Effector memory CD4-positive, alpha-beta T cell (primary cell): ENCODE results near the gene HSD11B2.

Experiments
- DNase-seq, 3 donors: peaks; one replicate each; pipeline ENCODE4 v3.0.0-alpha.2; 2020
- H3K27ac ChIP-seq: 2 replicates; pipeline ENCODE4 v1.7.0; 2013; ENCODE audit warnings: mild to moderate bottlenecking, low read length, moderate library complexity; ENCODE audit not compliant: insufficient read depth, poor library complexity, severe bottlenecking
- H3K27me3 ChIP-seq: replicated peaks from 2 replicates; pipeline ENCODE4 v1.7.0; 2013; ENCODE audit warnings: mild to moderate bottlenecking, low read length; ENCODE audit not compliant: insufficient read depth, control insufficient read depth, poor library complexity, severe bottlenecking
- H3K36me3 ChIP-seq: 2 replicates; pipeline ENCODE4 v1.7.0; 2013; ENCODE audit warnings: mild to moderate bottlenecking, low read length, moderate library complexity; ENCODE audit not compliant: control insufficient read depth, insufficient read depth
- H3K4me1 ChIP-seq: 2 replicates; pipeline ENCODE4 v1.7.0; 2013; ENCODE audit warnings: low read length, mild to moderate bottlenecking; ENCODE audit not compliant: control insufficient read depth, insufficient read depth, poor library complexity, severe bottlenecking
- H3K4me3 ChIP-seq: 2 replicates; pipeline ENCODE4 v1.7.0; 2013; ENCODE audit warnings: low read length, low read depth, mild to moderate bottlenecking; ENCODE audit not compliant: insufficient read depth, poor library complexity, severe bottlenecking
- H3K9me3 ChIP-seq: 2 replicates; pipeline ENCODE4 v1.7.0; 2013; ENCODE audit warnings: mild to moderate bottlenecking, low read length, moderate library complexity; ENCODE audit not compliant: control insufficient read depth

Gene HSD11B2

DNA sequence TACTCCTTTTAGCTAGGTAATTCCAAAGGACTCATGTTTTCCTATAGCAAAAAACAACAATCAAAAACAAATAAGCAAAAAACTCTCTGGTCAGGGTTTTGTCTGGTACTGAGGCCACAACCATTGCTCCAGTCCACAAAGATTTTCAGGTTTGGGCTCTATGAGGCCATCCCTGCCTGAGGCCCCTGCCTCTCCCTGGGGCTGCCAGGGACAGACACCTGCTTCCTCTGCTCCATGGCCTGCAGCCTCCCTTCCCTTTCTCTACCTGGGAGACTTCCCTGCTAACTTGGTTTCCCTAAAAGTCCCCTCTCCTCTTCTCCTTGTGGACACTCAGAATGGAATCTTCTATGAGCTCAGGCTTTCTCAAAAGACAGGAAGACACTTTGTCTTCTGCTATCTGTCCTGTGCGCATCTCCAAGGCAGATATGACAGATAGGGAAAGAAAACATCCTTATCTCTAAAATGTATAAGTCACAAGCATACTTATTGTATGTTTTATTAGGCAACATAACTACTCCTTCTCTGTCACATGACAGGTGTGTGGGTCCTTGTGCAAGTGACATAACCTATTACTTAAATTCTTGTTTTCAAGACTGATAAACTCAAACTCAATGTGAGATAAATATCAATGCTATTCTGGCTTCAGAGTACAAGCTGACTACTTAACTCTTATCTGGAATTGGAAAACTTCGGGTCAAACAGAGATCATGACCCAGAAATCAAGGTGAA lies 13.4 kb upstream of the HSD11B2 start:
- peaks cover 6% of the 10 kb centered on the region for H3K4me1 ChIP-seq
- no peak overlapping the region for H3K27ac ChIP-seq
- H3K36me3 ChIP-seq: no peaks in the 10 kb centered on the region
- DNase-seq: no peak
- H3K9me3 ChIP-seq: no peaks in the 10 kb centered on the region
- H3K27me3 ChIP-seq: peaks cover 17% of the 10 kb centered on the region
- no peak overlapping the region for H3K4me3 ChIP-seq

GRCh38 chr16:67419502-67419901 lies 11.4 kb upstream of the HSD11B2 start:
- Histone ChIP-seq H3K36me3 (no peaks in the 10 kb centered on the region), H3K4me3 (no peak overlapping the region), H3K27me3 (peaks cover 21% of the 10 kb centered on the region), H3K27ac (no peak overlapping the region), H3K9me3 (no peaks in the 10 kb centered on the region), H3K4me1 (peaks cover 6% of the 10 kb centered on the region)
- DNase-seq: no peak

GRCh38 chr16:67419931-67420330 lies 11.0 kb upstream of the HSD11B2 start:
- DNase-seq: no peak
- no peaks in the 10 kb centered on the region for H3K36me3 ChIP-seq
- H3K4me1 ChIP-seq: peaks cover 6% of the 10 kb centered on the region
- H3K27ac ChIP-seq: no peak overlapping the region
- no peaks in the 10 kb centered on the region for H3K9me3 ChIP-seq
- H3K4me3 ChIP-seq: no peak overlapping the region
- H3K27me3 ChIP-seq: peaks cover 23% of the 10 kb centered on the region

DNA sequence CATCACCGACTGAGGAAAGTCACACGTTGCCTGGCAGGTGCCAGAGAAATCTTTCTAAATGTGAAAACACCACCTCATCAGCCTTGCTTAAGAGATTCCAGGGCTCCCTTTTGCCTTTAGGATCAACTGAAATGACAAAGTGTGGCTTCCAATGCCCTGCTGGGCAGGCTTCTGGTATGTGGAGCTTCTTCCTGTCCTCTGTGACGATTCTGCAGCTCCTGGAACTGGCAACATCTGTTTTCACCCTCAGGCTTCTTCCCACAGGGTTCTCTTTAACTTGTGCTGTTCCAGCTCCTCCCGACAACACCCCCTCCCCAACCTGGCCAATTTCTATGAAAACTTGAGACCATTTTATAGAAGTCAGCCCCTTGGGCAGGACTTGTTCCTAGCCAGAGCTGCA lies 9.9 kb upstream of the HSD11B2 start:
- H3K4me3 ChIP-seq: no peak overlapping the region
- no peak for DNase-seq
- peaks cover 6% of the 10 kb centered on the region for H3K4me1 ChIP-seq
- no peaks in the 10 kb centered on the region for H3K9me3 ChIP-seq
- H3K36me3 ChIP-seq: no peaks in the 10 kb centered on the region
- H3K27ac ChIP-seq: no peak overlapping the region
- H3K27me3 ChIP-seq: peaks cover 21% of the 10 kb centered on the region

DNA sequence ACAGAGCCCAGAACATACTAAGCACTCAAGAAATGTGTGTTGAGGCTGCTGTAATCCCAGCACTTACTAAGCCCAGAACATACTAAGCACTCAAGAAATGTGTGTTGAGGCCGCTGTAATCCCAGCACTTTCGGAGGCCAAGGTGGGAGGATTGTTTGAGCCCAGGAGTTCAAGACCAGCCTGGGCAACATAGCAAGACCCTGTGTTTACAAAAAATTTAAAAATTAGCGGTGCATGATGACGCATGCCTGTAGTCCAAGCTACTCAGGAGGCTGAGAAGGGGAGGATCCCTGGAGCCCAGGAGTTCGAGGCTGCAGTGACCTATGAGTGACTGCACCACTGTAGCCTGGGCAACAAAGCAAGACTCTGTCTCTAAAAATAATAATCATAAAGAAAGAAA lies 7.9 kb upstream of the HSD11B2 start:
- Histone ChIP-seq H3K36me3 (no peaks in the 10 kb centered on the region), H3K27ac (no peak overlapping the region), H3K4me1 (no peaks in the 10 kb centered on the region), H3K27me3 (peaks cover 8% of the 10 kb centered on the region), H3K4me3 (no peak overlapping the region), H3K9me3 (no peaks in the 10 kb centered on the region)
- no peak for DNase-seq

DNA sequence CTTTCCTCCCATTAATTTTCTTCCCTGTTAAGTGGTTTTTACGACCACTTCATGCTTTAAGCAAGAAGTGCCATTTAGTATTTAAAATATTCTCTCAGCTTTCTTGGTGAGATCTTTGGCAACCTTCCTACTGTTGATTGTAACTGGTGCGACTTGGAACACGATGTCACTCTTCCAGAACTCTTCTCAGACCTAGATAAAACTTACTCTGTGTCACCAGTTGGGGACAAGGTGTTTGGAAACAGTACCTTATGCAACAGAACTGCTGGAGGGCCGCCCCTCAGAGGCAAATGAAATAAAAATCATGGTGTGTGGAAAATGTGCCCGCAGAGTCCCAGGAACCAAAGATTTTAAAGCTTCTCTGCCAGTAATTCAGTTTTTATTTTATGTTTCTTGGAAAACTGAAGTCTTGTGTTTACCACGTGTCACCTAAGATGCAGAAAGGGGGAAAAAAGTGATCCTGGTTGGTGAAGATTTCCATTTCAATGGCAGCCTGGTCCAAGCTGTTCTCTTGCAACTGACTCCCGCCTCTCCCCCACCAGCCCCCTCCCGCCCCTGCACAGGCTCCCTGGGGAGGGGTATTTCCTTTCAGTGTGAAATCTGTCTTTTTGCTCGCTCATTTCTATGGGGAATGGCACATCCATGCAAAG lies 7.2 kb upstream of the HSD11B2 start:
- Histone ChIP-seq H3K9me3 (no peaks in the 10 kb centered on the region), H3K27ac (no peak overlapping the region), H3K27me3 (peaks cover 11% of the 10 kb centered on the region), H3K4me1 (no peaks in the 10 kb centered on the region), H3K36me3 (no peaks in the 10 kb centered on the region), H3K4me3 (no peak overlapping the region)
- DNase-seq: no peak

GRCh38 chr16:67424261-67424615 lies 6.7 kb upstream of the HSD11B2 start:
- H3K27ac ChIP-seq: no peak overlapping the region
- no peak for DNase-seq
- no peaks in the 10 kb centered on the region for H3K36me3 ChIP-seq
- H3K27me3 ChIP-seq: peaks cover 16% of the 10 kb centered on the region
- no peak overlapping the region for H3K4me3 ChIP-seq
- no peaks in the 10 kb centered on the region for H3K9me3 ChIP-seq
- no peaks in the 10 kb centered on the region for H3K4me1 ChIP-seq

DNA sequence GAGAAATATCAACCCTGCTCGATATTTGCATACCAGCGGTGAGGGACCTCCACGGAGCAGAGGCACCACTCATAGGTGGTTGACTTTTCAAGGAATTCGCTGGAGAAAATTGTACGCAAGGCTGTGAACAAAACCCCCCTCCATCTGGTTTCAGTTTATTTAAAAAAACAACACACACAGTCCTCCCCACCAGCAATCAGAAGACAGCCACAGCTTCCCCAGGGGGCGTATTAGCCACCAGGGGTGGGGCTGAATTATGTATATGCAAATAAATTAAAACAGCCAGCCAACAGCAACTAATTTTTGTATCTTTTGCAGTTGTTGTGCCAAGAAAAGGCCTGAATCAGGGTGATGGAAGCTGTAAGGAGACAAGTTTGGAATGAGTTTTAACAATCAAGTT lies 5.9 kb upstream of the HSD11B2 start:
- H3K27ac ChIP-seq: no peak overlapping the region
- DNase-seq: no peak
- no peak overlapping the region for H3K4me3 ChIP-seq
- peaks cover 25% of the 10 kb centered on the region for H3K27me3 ChIP-seq
- H3K36me3 ChIP-seq: no peaks in the 10 kb centered on the region
- no peaks in the 10 kb centered on the region for H3K4me1 ChIP-seq
- H3K9me3 ChIP-seq: no peaks in the 10 kb centered on the region

DNA sequence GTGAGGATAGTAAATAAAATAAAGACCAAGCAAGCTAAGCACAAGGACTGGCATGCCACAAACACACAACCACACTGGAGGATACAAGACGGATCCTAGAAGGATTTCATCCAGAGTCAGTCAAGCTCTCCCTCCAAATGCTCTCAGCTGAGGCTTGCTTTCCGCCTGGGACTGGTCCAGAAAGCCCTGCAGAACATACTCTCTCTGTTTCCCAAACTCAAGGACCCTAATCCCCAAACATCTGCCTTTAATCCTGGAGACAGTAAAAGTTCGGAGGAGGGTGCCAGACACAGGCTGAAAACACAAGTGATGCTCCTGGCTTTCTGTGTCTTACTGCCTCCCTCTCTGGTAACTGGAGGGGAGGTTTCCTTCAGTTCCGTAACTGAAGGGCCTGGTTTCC lies 5.3 kb upstream of the HSD11B2 start:
- H3K27me3 ChIP-seq: peaks cover 30% of the 10 kb centered on the region
- H3K9me3 ChIP-seq: no peaks in the 10 kb centered on the region
- no peaks in the 10 kb centered on the region for H3K36me3 ChIP-seq
- H3K27ac ChIP-seq: no peak overlapping the region
- DNase-seq: no peak
- H3K4me1 ChIP-seq: peaks cover 5% of the 10 kb centered on the region
- H3K4me3 ChIP-seq: no peak overlapping the region

DNA sequence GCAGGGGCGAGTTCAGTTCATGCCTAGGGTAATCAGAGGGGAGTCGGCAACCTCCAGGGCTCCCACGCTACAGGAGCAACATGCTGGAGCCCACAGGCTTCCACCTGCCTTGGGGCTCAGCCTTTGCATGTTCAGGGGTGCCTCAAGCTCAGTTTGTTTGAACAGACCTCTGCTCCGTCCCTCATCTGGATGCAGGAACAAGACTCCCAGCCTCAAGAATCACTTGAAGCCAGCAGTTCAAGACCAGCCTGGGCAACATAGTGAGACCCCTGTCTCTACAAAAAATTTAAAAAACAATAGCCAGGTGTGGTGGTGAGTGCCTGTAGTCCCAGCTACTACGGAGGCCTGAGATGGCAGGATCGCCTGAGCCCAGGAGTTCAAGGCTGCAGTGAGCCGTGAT lies 4.9 kb upstream of the HSD11B2 start:
- Histone ChIP-seq H3K36me3 (no peaks in the 10 kb centered on the region), H3K27ac (no peak overlapping the region), H3K4me3 (no peak overlapping the region), H3K4me1 (peaks cover 6% of the 10 kb centered on the region), H3K9me3 (no peaks in the 10 kb centered on the region), H3K27me3 (peaks cover 31% of the 10 kb centered on the region)
- no peak for DNase-seq
